HFFc6 (cell line): ENCODE data around the gene SLC10A1. TPM values are rescaled to one million over a fixed set of nuclear protein-coding genes. Genes with fewer than 3 reads are reported as not detected.

ENCODE experiments used
- DNase-seq: peaks from one replicate; pipeline ENCODE4 v3.0.0-alpha.2; 2018
- H3K27ac Mint-ChIP-seq: 2 replicates; pipeline ENCODE4 v1.8.0; 2020; ENCODE audit warnings: mild to moderate bottlenecking, mixed read lengths
- H3K27me3 Mint-ChIP-seq: 2 replicates; pipeline ENCODE4 v1.8.0; 2021; ENCODE audit warnings: mild to moderate bottlenecking, moderate library complexity, mixed read lengths; ENCODE audit not compliant: insufficient read depth
- H3K36me3 Mint-ChIP-seq: 2 replicates; pipeline ENCODE4 v1.8.0; 2021; ENCODE audit warnings: low read depth, mixed read lengths
- H3K4me1 Mint-ChIP-seq: 2 replicates; pipeline ENCODE4 v1.8.0; 2020; ENCODE audit warnings: low read depth, mixed read lengths
- H3K4me3 Mint-ChIP-seq: 2 replicates; pipeline ENCODE4 v1.8.0; 2020; ENCODE audit warnings: mild to moderate bottlenecking, moderate library complexity, mixed read lengths
- H3K9me3 Mint-ChIP-seq: 2 replicates; pipeline ENCODE4 v1.8.0; 2020; ENCODE audit warnings: mild to moderate bottlenecking, mixed read lengths
- CTCF ChIP-seq: fragments of 200-600 bp; sonication (generic); IDR thresholded peaks from 2 replicates; pipeline ENCODE4 v1.5.0; 2021; ENCODE audit warnings: antibody characterized with exemption, mild to moderate bottlenecking
- total RNA-seq, 6 experiments: library from RNA; stranded (reverse); fragmentation: NEBNext Ultra II Directional; extraction: Animal tissue kit (Norgen Biotek cat#: 25700); gene quantifications; 2 replicates in 1 of 6; 3 replicates in 5 of 6; pipeline ENCODE4 v1.2.3, GENCODE V29; 2021

SLC10A1 gene
- total RNA-seq, 6 experiments from 2014 or later, result not detected

- no peak overlapping the region for H3K4me3 Mint-ChIP-seq
- H3K27me3 Mint-ChIP-seq, result no peaks in the 10 kb centered on the region; the same call in 1 of the 2 replicates
- no peaks in the 10 kb centered on the region for H3K4me1 Mint-ChIP-seq
- H3K36me3 Mint-ChIP-seq, result peaks cover 5% of the 10 kb centered on the region; the same call in 1 of the 2 replicates
- no peak overlapping the region for H3K27ac Mint-ChIP-seq
- no peak for TF ChIP-seq CTCF
- no peak for DNase-seq
- no peaks in the 10 kb centered on the region for H3K9me3 Mint-ChIP-seq
Measured at GRCh38 chr14:69786603-69787002, 10.4 kb downstream of the SLC10A1 start.

- Mint-ChIP-seq H3K4me1 (no peaks in the 10 kb centered on the region), H3K27me3 (no peaks in the 10 kb centered on the region; the same call in 1 of the 2 replicates), H3K9me3 (no peaks in the 10 kb centered on the region), H3K4me3 (no peak overlapping the region), H3K36me3 (peaks cover 14% of the 10 kb centered on the region; the same call in 1 of the 2 replicates), H3K27ac (no peak overlapping the region)
- no peak for TF ChIP-seq CTCF
- no peak for DNase-seq
Measured at GRCh38 chr14:69784942-69785341, 12.1 kb downstream of the SLC10A1 start.

- Mint-ChIP-seq H3K27ac (no peak overlapping the region; the same call in 1 of the 2 replicates), H3K36me3 (peaks cover 39% of the 10 kb centered on the region), H3K27me3 (peaks cover 6% of the 10 kb centered on the region; the same call in 1 of the 2 replicates), H3K4me3 (no peak overlapping the region), H3K9me3 (no peaks in the 10 kb centered on the region), H3K4me1 (peaks cover 11% of the 10 kb centered on the region; the same call in 1 of the 2 replicates)
- TF ChIP-seq CTCF, result no peak
- no peak for DNase-seq
Measured at GRCh38 chr14:69780952-69781351, 16.1 kb downstream of the SLC10A1 start.

- Mint-ChIP-seq H3K9me3 (no peaks in the 10 kb centered on the region), H3K4me1 (peaks cover 16% of the 10 kb centered on the region; the same call in 1 of the 2 replicates), H3K36me3 (peaks cover 45% of the 10 kb centered on the region), H3K27me3 (peaks cover 11% of the 10 kb centered on the region; the same call in 1 of the 2 replicates), H3K4me3 (no peak overlapping the region), H3K27ac (no peak overlapping the region)
- DNase-seq, result no peak
- TF ChIP-seq CTCF, result no peak
Measured at GRCh38 chr14:69780092-69780491, 16.9 kb downstream of the SLC10A1 start.

- Mint-ChIP-seq H3K4me3 (no peak overlapping the region), H3K27ac (no peak overlapping the region), H3K4me1 (peaks cover 16% of the 10 kb centered on the region; the same call in 1 of the 2 replicates), H3K27me3 (peaks cover 15% of the 10 kb centered on the region; the same call in 1 of the 2 replicates), H3K9me3 (no peaks in the 10 kb centered on the region), H3K36me3 (peaks cover 53% of the 10 kb centered on the region)
- no peak for DNase-seq
- TF ChIP-seq CTCF, result no peak
Measured at GRCh38 chr14:69779088-69779487, 18.0 kb downstream of the SLC10A1 start.
